ENCODE data around the gene PTPN14. TPM values are rescaled to one million over a fixed set of nuclear protein-coding genes. Genes with fewer than 3 reads are reported as not detected.
"Not testable (repeated sequence)": the region's sequence is repeated elsewhere in the genome, so short reads cannot be mapped to it uniquely, and the experiment has no call there.

The PTPN14 gene
- total and polyA plus RNA-seq, 8 donors = 14.9 to 38.0 (median 17.9) TPM

DNA sequence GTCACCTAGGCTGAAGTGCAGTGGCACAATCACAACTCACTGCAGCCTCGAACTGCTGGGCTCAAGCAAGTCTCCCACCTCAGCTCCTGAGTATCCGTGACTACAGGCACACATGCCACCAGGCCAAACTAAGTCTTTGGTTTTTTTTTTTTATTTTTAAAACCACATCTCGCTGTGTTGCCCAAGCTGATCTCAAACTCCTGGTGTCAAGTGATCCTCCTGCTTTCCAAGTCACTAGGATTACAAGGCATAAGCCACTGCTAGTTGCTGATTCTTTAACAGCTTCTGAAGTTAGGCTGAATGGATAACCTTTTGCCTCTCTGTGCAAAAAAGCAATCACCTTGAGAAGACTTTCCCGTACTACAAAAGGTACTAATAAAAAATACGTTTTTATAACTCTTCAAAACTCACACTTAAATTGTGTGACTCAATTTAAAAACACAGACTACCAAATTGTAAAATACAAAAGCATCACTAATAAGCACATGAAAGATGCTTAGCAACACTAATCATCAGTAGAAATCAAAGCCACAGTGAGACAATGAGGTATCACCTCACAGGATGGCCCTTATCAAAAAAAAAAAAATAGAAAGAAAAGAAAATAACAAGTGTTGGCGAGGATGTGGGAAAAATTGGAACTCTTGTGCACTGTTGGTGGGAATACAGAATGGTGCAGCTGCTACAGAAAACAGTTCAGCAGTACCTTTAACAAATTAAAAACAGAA, 40.3 kb downstream of the PTPN14 start:
- no peaks in the 10 kb centered on the region for H3K27me3 ChIP-seq
- no peaks in the 10 kb centered on the region for H3K36me3 ChIP-seq
- H3K4me1 ChIP-seq = peaks cover 0 to 12% of the 10 kb centered on the region in 2 donors
- TF ChIP-seq, protein P1, sequence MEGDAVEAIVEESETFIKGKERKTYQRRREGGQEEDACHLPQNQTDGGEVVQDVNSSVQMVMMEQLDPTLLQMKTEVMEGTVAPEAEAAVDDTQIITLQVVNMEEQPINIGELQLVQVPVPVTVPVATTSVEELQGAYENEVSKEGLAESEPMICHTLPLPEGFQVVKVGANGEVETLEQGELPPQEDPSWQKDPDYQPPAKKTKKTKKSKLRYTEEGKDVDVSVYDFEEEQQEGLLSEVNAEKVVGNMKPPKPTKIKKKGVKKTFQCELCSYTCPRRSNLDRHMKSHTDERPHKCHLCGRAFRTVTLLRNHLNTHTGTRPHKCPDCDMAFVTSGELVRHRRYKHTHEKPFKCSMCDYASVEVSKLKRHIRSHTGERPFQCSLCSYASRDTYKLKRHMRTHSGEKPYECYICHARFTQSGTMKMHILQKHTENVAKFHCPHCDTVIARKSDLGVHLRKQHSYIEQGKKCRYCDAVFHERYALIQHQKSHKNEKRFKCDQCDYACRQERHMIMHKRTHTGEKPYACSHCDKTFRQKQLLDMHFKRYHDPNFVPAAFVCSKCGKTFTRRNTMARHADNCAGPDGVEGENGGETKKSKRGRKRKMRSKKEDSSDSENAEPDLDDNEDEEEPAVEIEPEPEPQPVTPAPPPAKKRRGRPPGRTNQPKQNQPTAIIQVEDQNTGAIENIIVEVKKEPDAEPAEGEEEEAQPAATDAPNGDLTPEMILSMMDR (IDR thresholded peaks at IDR 0.05) = no peak
- intact Hi-C loops (cut with DNase I) = no loop called here
- ATAC-seq (no peak), DNase-seq (no peak)
- peaks cover 0 to 3% of the 10 kb centered on the region in 2 donors for H3K9me3 ChIP-seq
- no peak overlapping the region for H3K27ac ChIP-seq
- H3K4me3 ChIP-seq = no peak overlapping the region

DNA sequence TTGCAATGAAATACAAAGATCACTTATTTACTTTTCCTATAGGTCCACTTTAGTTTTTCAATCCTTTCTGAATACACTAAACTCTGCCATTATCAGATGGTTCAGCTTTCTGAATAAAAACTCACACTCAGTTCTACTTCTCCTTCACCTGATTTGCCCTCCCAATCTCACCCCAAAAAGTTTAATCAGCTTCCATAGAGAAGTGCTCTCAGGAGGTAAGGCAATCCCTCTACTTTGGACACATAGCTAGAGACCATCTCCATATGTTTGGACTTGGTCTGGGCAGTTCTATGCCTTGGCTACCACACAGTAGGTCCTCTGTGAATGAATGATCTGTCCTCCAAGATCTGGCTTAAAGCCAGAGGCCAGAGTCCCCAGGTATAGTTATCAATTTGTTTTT, 40.9 kb downstream of the PTPN14 start:
- intact Hi-C loops (cut with DNase I) = no loop called here
- no peak for DNase-seq
- Histone ChIP-seq H3K27me3 (no peaks in the 10 kb centered on the region), H3K27ac (no peak overlapping the region), H3K4me1 (peaks cover 0 to 9% of the 10 kb centered on the region in 2 donors), H3K36me3 (no peaks in the 10 kb centered on the region), H3K9me3 (peaks cover 0 to 3% of the 10 kb centered on the region in 2 donors), H3K4me3 (no peak overlapping the region)
- ATAC-seq = no peak
- TF ChIP-seq, protein P1 (IDR thresholded peaks at IDR 0.05) = no peak

DNA sequence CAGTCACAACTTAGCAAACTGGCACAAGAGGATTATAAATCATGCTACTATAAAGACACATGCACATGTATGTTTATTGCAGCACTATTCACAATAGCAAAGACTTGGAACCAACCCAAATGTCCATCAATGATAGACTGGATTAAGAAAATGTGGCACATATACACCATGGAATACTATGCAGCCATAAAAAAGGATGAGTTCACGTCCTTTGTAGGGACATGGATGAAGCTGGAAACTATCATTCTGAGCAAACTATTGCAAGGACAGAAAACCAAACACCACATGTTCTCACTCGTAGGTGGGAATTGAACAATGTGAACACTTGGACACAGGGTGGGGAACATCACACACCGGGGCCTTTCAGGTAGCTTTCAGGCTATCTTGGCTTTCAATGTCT, 41.8 kb downstream of the PTPN14 start:
- H3K4me3 ChIP-seq; H3K36me3 ChIP-seq; H3K27me3 ChIP-seq; DNase-seq; intact Hi-C loops (cut with DNase I); H3K4me1 ChIP-seq; H3K27ac ChIP-seq; ATAC-seq; H3K9me3 ChIP-seq: not testable (repeated sequence)

DNA sequence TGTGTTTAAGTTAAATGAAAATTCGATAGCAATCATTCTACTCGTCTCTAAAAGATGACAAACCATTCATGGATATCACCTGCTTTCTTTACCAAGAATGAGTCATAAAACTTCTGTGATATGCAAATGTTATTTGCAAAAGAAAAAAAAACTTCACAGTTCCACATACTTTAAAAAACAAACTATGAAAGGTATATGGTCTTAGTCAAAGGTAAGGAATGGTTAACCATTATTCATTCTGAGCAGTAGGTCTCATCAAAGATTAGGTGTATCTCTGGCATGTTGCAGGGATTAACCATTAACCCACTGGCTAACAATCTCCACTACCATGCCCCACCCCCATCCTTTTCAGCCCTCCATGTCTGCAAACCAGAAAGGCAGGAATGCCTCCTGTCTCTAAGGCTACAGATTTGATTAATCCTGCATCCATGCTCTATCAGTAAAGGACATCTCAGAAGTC, 44.4 kb downstream of the PTPN14 start:
- TF ChIP-seq, protein P1 (IDR thresholded peaks at IDR 0.05) = no peak
- H3K27ac ChIP-seq = no peak overlapping the region
- H3K27me3 ChIP-seq = no peaks in the 10 kb centered on the region
- H3K4me1 ChIP-seq = peaks cover 0 to 4% of the 10 kb centered on the region in 2 donors
- H3K36me3 ChIP-seq = no peaks in the 10 kb centered on the region
- peak; percentile 65 for ATAC-seq
- H3K9me3 ChIP-seq = peaks cover 0 to 3% of the 10 kb centered on the region in 2 donors
- DNase-seq = peak in 1 of 4 donors; percentile 37
- no peak overlapping the region for H3K4me3 ChIP-seq
- intact Hi-C loops (cut with DNase I) = no loop called here

DNA sequence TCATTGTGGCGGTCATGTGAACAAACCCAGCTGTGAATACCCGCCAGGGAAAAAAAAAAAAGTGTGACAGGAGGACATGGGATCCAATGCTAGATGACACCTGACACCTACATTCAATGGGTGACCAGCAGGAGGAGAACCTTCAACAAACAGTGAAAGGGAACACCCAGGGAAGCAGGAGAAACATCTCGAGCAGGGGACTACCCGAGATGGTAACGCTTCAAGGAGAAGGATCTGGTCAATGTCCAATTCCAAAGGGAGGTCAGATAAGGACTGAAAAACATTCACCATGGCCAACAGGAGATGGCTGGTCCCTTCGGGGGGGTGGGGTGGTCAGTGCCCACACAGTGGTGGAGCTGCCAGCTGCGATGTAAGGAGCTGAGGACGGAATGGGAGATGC, 46.3 kb downstream of the PTPN14 start:
- TF ChIP-seq, protein P1 (IDR thresholded peaks at IDR 0.05) = no peak
- no peaks in the 10 kb centered on the region for H3K36me3 ChIP-seq
- no peak for ATAC-seq
- intact Hi-C loops (cut with DNase I) = no loop called here
- H3K27me3 ChIP-seq = no peaks in the 10 kb centered on the region
- H3K4me3 ChIP-seq = no peak overlapping the region
- H3K9me3 ChIP-seq = peaks cover 0 to 3% of the 10 kb centered on the region in 2 donors
- H3K27ac ChIP-seq = no peak overlapping the region
- H3K4me1 ChIP-seq = peaks cover 0 to 4% of the 10 kb centered on the region in 2 donors
- DNase-seq = no peak
